H9 (cell line): Measurements from ENCODE around the gene SHB. TPM values are rescaled to one million over a fixed set of nuclear protein-coding genes. Genes with fewer than 3 reads are reported as not detected.

Experiments used
- DNase-seq: peaks from one replicate; pipeline ENCODE4 v3.0.0-alpha.2; 2017
- H2AFZ ChIP-seq: one replicate; pipeline ENCODE4 v1.6.1; 2013; ENCODE audit warnings: mild to moderate bottlenecking, low read length, control low read depth, moderate library complexity
- H2AK5ac ChIP-seq: 2 replicates; pipeline ENCODE4 v1.6.1; 2013; ENCODE audit warnings: low read length, control low read depth, mixed read lengths; ENCODE audit not compliant: insufficient read length
- H2BK120ac ChIP-seq: one replicate; pipeline ENCODE4 v1.6.1; 2013; ENCODE audit warnings: low read depth, mild to moderate bottlenecking, low read length, control low read depth, inconsistent platforms; ENCODE audit not compliant: poor library complexity, severe bottlenecking
- H2BK12ac ChIP-seq: 2 replicates; pipeline ENCODE4 v1.6.1; 2013; ENCODE audit warnings: low read length, control low read depth, mixed read lengths, low read depth; ENCODE audit not compliant: insufficient read length
- H2BK15ac ChIP-seq: 2 replicates; pipeline ENCODE4 v1.6.1; 2013; ENCODE audit warnings: low read depth, low read length, control low read depth
- H2BK20ac ChIP-seq: one replicate; pipeline ENCODE4 v1.6.1; 2013; ENCODE audit warnings: low read depth, mild to moderate bottlenecking, low read length, control low read depth, inconsistent platforms; ENCODE audit not compliant: poor library complexity, severe bottlenecking
- H2BK5ac ChIP-seq: 2 replicates; pipeline ENCODE4 v1.6.1; 2013; ENCODE audit warnings: low read length, control low read depth, mixed read lengths; ENCODE audit not compliant: insufficient read length
- H3K14ac ChIP-seq: 2 replicates; pipeline ENCODE4 v1.6.1; 2013; ENCODE audit warnings: low read length, control low read depth; ENCODE audit not compliant: insufficient read depth
- H3K18ac ChIP-seq: 2 replicates; pipeline ENCODE4 v1.6.1; 2013; ENCODE audit warnings: low read depth, mild to moderate bottlenecking, mixed read lengths, low read length, control low read depth; ENCODE audit not compliant: insufficient read length
- H3K23ac ChIP-seq: 2 replicates; pipeline ENCODE4 v1.6.1; 2013; ENCODE audit warnings: low read length, control low read depth, mixed read lengths, low read depth; ENCODE audit not compliant: insufficient read length
- H3K23me2 ChIP-seq: 2 replicates; pipeline ENCODE4 v1.6.1; 2013; ENCODE audit warnings: low read depth, mild to moderate bottlenecking, mixed read lengths, low read length, control low read depth; ENCODE audit not compliant: insufficient read length, poor library complexity, severe bottlenecking
- H3K27ac ChIP-seq: 2 replicates; pipeline ENCODE4 v1.5.1; 2013; ENCODE audit warnings: low read length, control low read depth, mixed read lengths, low read depth; ENCODE audit not compliant: insufficient read length
- H3K27me3 ChIP-seq: 2 replicates; pipeline ENCODE4 v1.6.1; 2013; ENCODE audit warnings: low read length, control low read depth, inconsistent platforms; ENCODE audit not compliant: insufficient read depth
- H3K4ac ChIP-seq: 2 replicates; pipeline ENCODE4 v1.6.1; 2013; ENCODE audit warnings: low read depth, mild to moderate bottlenecking, control low read depth, inconsistent platforms, low read length, moderate library complexity
- H3K4me1 ChIP-seq: 2 replicates; pipeline ENCODE4 v1.6.1; 2013; ENCODE audit warnings: low read length, control low read depth, inconsistent platforms; ENCODE audit not compliant: insufficient read depth
- H3K4me2 ChIP-seq: 2 replicates; pipeline ENCODE4 v1.6.1; 2013; ENCODE audit warnings: low read length, control low read depth, mixed read lengths; ENCODE audit not compliant: insufficient read length, insufficient read depth
- H3K56ac ChIP-seq: 2 replicates; pipeline ENCODE4 v1.6.1; 2013; ENCODE audit warnings: low read depth, mild to moderate bottlenecking, mixed read lengths, low read length, control low read depth; ENCODE audit not compliant: insufficient read length
- H3K79me1 ChIP-seq: 2 replicates; pipeline ENCODE4 v1.6.1; 2013; ENCODE audit warnings: low read depth, mild to moderate bottlenecking, moderate library complexity, low read length, control low read depth, inconsistent platforms; ENCODE audit not compliant: insufficient read depth, poor library complexity, severe bottlenecking
- H3K79me2 ChIP-seq: 2 replicates; pipeline ENCODE4 v1.6.1; 2013; ENCODE audit warnings: low read length, control low read depth, inconsistent platforms; ENCODE audit not compliant: insufficient read depth
- H3K9ac ChIP-seq: 2 replicates; pipeline ENCODE4 v1.6.1; 2013; ENCODE audit warnings: low read length, control low read depth, mixed read lengths; ENCODE audit not compliant: insufficient read length; ENCODE audit errors: extremely low read depth
- H3K9me3 ChIP-seq: one replicate; pipeline ENCODE4 v1.6.1; 2013; ENCODE audit warnings: low read depth, low read length, inconsistent platforms; ENCODE audit not compliant: control insufficient read depth
- H3T11ph ChIP-seq: one replicate; pipeline ENCODE4 v1.6.1; 2013; ENCODE audit warnings: mild to moderate bottlenecking, low read length, control low read depth, inconsistent platforms
- H4K20me1 ChIP-seq: one replicate; pipeline ENCODE4 v1.6.1; 2013; ENCODE audit not compliant: control insufficient read depth, insufficient read length, insufficient read depth
- H4K5ac ChIP-seq: 2 replicates; pipeline ENCODE4 v1.6.1; 2013; ENCODE audit warnings: low read depth, mild to moderate bottlenecking, mixed read lengths, low read length, control low read depth; ENCODE audit not compliant: insufficient read length
- H4K8ac ChIP-seq: replicated peaks from 2 replicates; pipeline ENCODE4 v1.6.1; 2013; ENCODE audit warnings: low read length, control low read depth, mixed read lengths, low read depth; ENCODE audit not compliant: insufficient read length
- H4K91ac ChIP-seq: 2 replicates; pipeline ENCODE4 v1.6.1; 2013; ENCODE audit warnings: low read depth, mild to moderate bottlenecking, moderate library complexity, mixed read lengths, low read length, control low read depth; ENCODE audit not compliant: insufficient read length
- H3K27ac Mint-ChIP-seq, 3 experiments: 2 replicates in 2 of 3; 3 replicates in 1 of 3; pipeline ENCODE4 v1.8.0; 2020 to 2021; ENCODE audit warnings: mixed read lengths in 3 of 3, mild to moderate bottlenecking in 1 of 3, moderate library complexity in 1 of 3
- H3K27me3 Mint-ChIP-seq: 2 replicates; pipeline ENCODE4 v1.8.0; 2021; ENCODE audit warnings: low read depth, mild to moderate bottlenecking, moderate library complexity, mixed read lengths
- H3K36me3 Mint-ChIP-seq, 3 experiments: 2 replicates in 2 of 3; 3 replicates in 1 of 3; pipeline ENCODE4 v1.8.0; 2020 to 2021; ENCODE audit warnings: low read depth in 3 of 3, mixed read lengths in 3 of 3; ENCODE audit not compliant: insufficient read depth in 1 of 3
- H3K4me1 Mint-ChIP-seq, 2 experiments: 2 replicates each; pipeline ENCODE4 v1.8.0; 2020; ENCODE audit warnings: mixed read lengths in 2 of 2
- H3K4me3 Mint-ChIP-seq, 2 experiments: 2 replicates in 1 of 2; 3 replicates in 1 of 2; pipeline ENCODE4 v1.8.0; 2020 to 2021; ENCODE audit warnings: mild to moderate bottlenecking in 2 of 2, mixed read lengths in 2 of 2, moderate library complexity in 1 of 2
- H3K9me3 Mint-ChIP-seq, 2 experiments: 2 replicates in 1 of 2; 3 replicates in 1 of 2; pipeline ENCODE4 v1.8.0; 2020; ENCODE audit warnings: mild to moderate bottlenecking in 2 of 2, mixed read lengths in 2 of 2, moderate library complexity in 1 of 2
- CTCF ChIP-seq: fragments of 200-600 bp; sonication (generic); conservative IDR thresholded peaks from 3 replicates; pipeline ENCODE4 v1.8.0; 2021; ENCODE audit warnings: antibody characterized with exemption, mild to moderate bottlenecking
- WGBS: extraction: QIAGEN DNeasy Blood & Tissue Kit; methylation state at CpG from one replicate; pipeline ENCODE4 v1.1.7; 2013; ENCODE audit warnings: missing lambda C conversion rate, low lambda C conversion rate, mixed read lengths; ENCODE audit not compliant: insufficient read length; ENCODE audit errors: extremely low coverage; 5-methylcytosine and 5-hydroxymethylcytosine counted together
- total RNA-seq: library from RNA; stranded (reverse); gene quantifications from 2 replicates; pipeline ENCODE4 v1.2.1, GENCODE V29; 2021

Gene SHB
- total RNA-seq, 1 experiment from 2014 or later: 14.6 TPM

- Histone ChIP-seq H3K9ac (no peak overlapping the region), H3K27ac (no peak overlapping the region), H4K5ac (no peak overlapping the region), H4K91ac (no peak overlapping the region), H2BK5ac (no peak overlapping the region), H3K27me3 (no peaks in the 10 kb centered on the region), H3K79me1 (no peaks in the 10 kb centered on the region), H4K8ac (no peak overlapping the region), H2BK120ac (no peak overlapping the region), H3K79me2 (no peaks in the 10 kb centered on the region), H4K20me1 (no peaks in the 10 kb centered on the region), H3K4me2 (no peak overlapping the region), H3K9me3 (no peaks in the 10 kb centered on the region), H3K23ac (no peak overlapping the region), H3T11ph (no peak overlapping the region), H2AK5ac (no peak overlapping the region), H2AFZ (no peak overlapping the region), H3K23me2 (no peaks in the 10 kb centered on the region), H3K14ac (no peak overlapping the region), H3K56ac (no peak overlapping the region), H3K4ac (no peak overlapping the region), H3K18ac (no peak overlapping the region), H2BK15ac (no peak overlapping the region), H2BK12ac (no peak overlapping the region), H3K4me1 (no peaks in the 10 kb centered on the region; the same call in 1 of the 2 replicates), H2BK20ac (no peak overlapping the region)
- H3K36me3 Mint-ChIP-seq: peaks cover 0 to 8% (median 0%) of the 10 kb centered on the region in 3 experiments; a peak in 1 of 7 replicates
- no peaks in the 10 kb centered on the region; the same call in 1 of the 2 replicates for H3K27me3 Mint-ChIP-seq
- WGBS: no CpG with 5 or more reads among the region's 8 CpGs
- peaks cover 36 to 51% of the 10 kb centered on the region in 2 experiments for H3K4me1 Mint-ChIP-seq
- no peak overlapping the region for H3K4me3 Mint-ChIP-seq
- DNase-seq: no peak
- no peaks in the 10 kb centered on the region for H3K9me3 Mint-ChIP-seq
- H3K27ac Mint-ChIP-seq: no peak overlapping the region; a peak in 1 of 7 replicates
- no peak for TF ChIP-seq CTCF
Observed at GRCh38 chr9:37917313-37917731, 151.7 kb downstream of the SHB start.
